Epithelial cell of esophagus (primary cell): ENCODE data around the gene HUS1B.
"Not testable (repeated sequence)": the region's sequence is repeated elsewhere in the genome, so short reads cannot be mapped to it uniquely, and the experiment has no call there.

Experiments used
- DNase-seq: peaks from one replicate; pipeline ENCODE4 v3.0.0; 2010; ENCODE audit warnings: low read depth
- H3K4me3 ChIP-seq: 2 replicates; pipeline ENCODE4 v1.5.1; 2011; ENCODE audit warnings: mild to moderate bottlenecking, low read length, control low read depth
- TF ChIP-seq, protein P1 (sequence below): IDR thresholded peaks from 2 replicates; pipeline ENCODE4 v1.5.1; 2011; ENCODE audit warnings: low read depth, mild to moderate bottlenecking, low read length, control low read depth, inconsistent platforms; ENCODE audit not compliant: insufficient read depth; ENCODE audit errors: missing control alignments

The HUS1B gene

DNA sequence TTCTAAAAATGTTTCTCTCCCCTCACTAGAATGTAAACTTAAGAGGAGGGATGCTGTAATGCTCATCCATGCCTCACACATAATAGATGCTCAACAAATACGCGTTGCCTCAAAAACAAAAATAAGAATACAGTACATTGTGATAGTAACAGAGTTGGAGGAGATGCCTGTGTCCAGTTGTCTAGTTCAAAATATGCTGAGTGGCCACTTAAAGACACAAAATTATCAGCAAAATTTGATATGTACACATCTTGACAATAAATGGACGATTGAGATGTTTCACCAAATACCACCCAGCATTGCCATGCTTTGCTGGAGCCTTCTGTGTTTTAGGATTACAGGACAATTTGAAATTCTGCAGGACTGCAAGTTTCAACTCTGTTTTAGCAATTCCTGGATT, 43.6 kb upstream of the HUS1B start:
- DNase-seq: no peak
- TF ChIP-seq, protein P1, sequence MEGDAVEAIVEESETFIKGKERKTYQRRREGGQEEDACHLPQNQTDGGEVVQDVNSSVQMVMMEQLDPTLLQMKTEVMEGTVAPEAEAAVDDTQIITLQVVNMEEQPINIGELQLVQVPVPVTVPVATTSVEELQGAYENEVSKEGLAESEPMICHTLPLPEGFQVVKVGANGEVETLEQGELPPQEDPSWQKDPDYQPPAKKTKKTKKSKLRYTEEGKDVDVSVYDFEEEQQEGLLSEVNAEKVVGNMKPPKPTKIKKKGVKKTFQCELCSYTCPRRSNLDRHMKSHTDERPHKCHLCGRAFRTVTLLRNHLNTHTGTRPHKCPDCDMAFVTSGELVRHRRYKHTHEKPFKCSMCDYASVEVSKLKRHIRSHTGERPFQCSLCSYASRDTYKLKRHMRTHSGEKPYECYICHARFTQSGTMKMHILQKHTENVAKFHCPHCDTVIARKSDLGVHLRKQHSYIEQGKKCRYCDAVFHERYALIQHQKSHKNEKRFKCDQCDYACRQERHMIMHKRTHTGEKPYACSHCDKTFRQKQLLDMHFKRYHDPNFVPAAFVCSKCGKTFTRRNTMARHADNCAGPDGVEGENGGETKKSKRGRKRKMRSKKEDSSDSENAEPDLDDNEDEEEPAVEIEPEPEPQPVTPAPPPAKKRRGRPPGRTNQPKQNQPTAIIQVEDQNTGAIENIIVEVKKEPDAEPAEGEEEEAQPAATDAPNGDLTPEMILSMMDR: no peak
- no peak overlapping the region for H3K4me3 ChIP-seq

DNA sequence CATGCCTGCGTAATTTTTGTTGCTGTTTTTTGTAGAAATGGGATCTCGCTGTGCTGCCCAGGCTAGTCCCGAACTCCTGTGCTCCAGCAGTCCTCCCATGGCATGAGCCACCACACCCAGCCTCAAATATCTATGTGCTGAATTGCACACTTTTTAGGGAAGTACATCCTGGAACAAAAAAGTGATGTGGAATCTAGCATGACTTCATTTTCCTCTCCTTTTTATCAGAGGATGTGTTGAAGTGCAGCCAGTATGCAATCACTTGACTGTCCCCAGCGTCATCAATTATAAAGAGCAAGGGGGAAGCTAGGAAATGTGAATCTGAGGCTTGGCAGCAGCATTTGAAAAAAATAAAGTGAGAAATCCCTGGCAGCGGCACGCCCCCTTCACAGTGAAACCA, 42.4 kb upstream of the HUS1B start:
- no peak overlapping the region for H3K4me3 ChIP-seq
- no peak for DNase-seq
- TF ChIP-seq, protein P1: no peak

DNA sequence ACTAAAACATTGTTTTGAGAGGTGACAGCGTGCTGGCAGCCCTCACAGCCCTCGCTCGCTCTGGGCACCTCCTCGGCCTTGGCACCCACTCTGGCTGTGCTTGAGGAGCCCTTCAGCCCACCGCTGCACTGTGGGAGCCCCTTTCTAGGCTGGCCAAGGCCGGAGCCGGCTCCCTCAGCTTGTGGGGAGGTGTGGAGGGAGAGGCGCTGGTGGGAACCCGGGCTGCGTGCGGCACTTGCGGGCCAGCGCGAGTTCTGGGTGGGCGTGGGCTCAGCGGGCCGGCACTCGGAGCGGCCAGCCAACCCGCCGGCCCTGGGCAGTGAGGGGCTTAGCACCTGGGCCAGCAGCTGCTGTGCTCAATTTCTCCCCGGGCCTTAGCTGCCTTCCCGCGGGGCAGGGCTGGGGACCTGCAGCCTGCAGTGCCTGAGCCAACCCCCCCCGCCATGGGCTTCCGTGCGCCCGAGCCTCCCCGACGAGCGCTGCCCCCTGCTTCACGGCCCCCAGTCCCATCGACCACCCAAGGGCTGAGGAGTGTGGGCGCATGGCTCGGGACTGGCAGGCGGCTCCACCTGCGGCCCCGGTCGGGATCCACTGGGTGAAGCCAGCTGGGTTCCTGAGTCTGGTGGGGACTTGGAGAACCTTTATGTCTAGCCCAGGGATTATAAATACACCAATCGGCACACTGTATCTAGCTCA, 37.7 kb upstream of the HUS1B start:
- H3K4me3 ChIP-seq, DNase-seq: not testable (repeated sequence)

GRCh38 chr6:693723-694009, 36.8 kb upstream of the HUS1B start:
- peak overlapping the region; percentile 82 for H3K4me3 ChIP-seq
- no peak for DNase-seq
- TF ChIP-seq, protein P1: no peak

DNA sequence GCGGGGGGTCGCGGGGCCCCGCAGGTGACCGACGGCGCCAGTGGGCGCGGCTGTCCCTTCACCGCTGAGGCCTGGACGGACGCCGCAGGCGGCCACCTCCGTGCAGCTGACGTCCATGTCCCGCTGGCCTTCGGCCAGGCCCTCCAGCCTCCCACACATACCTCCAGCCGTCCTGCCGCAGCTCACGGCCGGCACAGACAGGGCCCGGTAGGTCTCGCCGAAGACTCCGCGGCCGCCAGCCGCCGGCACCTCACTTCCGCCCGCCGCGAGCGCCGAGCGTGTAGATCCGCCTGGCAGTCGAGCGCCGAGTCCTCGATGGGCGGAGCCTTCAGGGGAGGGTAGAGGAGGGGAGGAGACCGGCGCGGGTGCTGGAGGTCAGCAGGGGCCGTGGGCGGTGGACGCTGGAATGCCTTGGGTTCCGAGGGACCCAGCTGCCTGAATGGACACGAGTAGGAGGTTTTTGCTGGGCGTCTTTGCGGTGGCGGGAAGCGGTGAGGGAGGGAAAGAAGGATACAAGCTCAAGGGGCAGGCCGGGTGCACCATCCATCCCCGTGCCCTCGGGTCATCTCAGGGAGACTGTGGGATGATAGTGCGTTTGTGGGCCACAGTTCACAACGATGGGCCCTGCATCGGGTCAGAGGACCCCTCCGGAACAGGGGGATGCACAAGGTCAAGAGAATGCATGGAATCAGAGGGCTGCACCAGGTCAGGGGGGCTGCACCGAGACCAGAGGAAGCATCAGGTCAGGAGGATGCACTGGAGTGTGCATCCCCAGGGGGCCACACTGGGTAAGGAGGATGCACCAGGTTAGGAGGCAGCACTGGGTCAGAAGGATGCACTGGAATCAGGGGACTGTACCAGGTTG, 36.2 kb upstream of the HUS1B start, which contains the start of gene EXOC2:
TSS of gene EXOC2 (minus strand) at position 282 of the 865 bp plus-strand sequence. CDS start 55,321 bp downstream, outside the sequence.
- DNase-seq: peak; percentile 87

GRCh38 chr6:692356-692851, 35.5 kb upstream of the HUS1B start:
- peak; percentile 79 for DNase-seq
- TF ChIP-seq, protein P1: no peak
- peak overlapping the region; percentile 82 for H3K4me3 ChIP-seq

More for the DNA sequence above, 36.2 kb upstream of the HUS1B start, which contains the start of gene EXOC2:
- peak within 1 kb of the TSS; percentile 82 for H3K4me3 ChIP-seq
- TF ChIP-seq, protein P1: no peak

GRCh38 chr6:689223-689622, 32.3 kb upstream of the HUS1B start:
- DNase-seq: no peak
- TF ChIP-seq, protein P1: no peak
- no peak overlapping the region for H3K4me3 ChIP-seq
